Pancreas (tissue), 10 donors: ENCODE measurements around the gene MACROD2. TPM values are rescaled to one million over a fixed set of nuclear protein-coding genes. Genes with fewer than 3 reads are reported as not detected.
A peak's percentile ranks its signal among the peaks of the same experiment; 100 is the strongest.

Experiments
- ATAC-seq, 4 donors: fragments of 200-7000 bp; cut with Tn5 transposase; one replicate each; pipeline versions ENCODE4 v1.8.0 to v1.9.1; 2020; ENCODE audit warnings: mild to moderate bottlenecking in 4 of 4, moderate library complexity in 4 of 4
- DNase-seq, 6 donors: peaks; one replicate each; pipeline ENCODE4 v3.0.0-alpha.2; 2020
- FAIRE-seq: peaks from 2 replicates; lab custom pipeline; 2012; peaks lifted over from hg19 to GRCh38; lab: Jason Lieb, UNC
- H3K27ac ChIP-seq, 4 donors: fragments of 200-600 bp; sonication (generic); 1 replicate in 3 of 4; 2 replicates in 1 of 4; pipeline versions ENCODE4 v1.5.0 to v1.8.0; 2020
- H3K27me3 ChIP-seq, 4 donors: fragments of 200-600 bp; one replicate each; pipeline ENCODE4 v1.8.0; 2021
- H3K36me3 ChIP-seq, 3 donors: fragments of 200-600 bp; sonication (generic) in 1 of 3; one replicate each; pipeline versions ENCODE4 v1.5.0 to v1.8.0; 2020 to 2021
- H3K4me1 ChIP-seq, 3 donors: fragments of 200-600 bp; one replicate each; pipeline ENCODE4 v1.8.0; 2021
- H3K4me3 ChIP-seq, 4 donors: fragments of 200-600 bp; sonication (generic) in 2 of 4; one replicate each; pipeline versions ENCODE4 v1.5.0 to v1.8.0; 2020 to 2021
- H3K9me3 ChIP-seq, 4 donors: fragments of 200-600 bp; one replicate each; pipeline ENCODE4 v1.8.0; 2021
- CTCF ChIP-seq, 4 donors: fragments of 200-600 bp; sonication (generic) in 3 of 4; IDR thresholded peaks; one replicate each; pipeline versions ENCODE4 v1.5.0 to v1.8.0; 2021; ENCODE audit warnings: antibody characterized with exemption in 4 of 4
- WGBS, 2 donors: extraction: QIAGEN DNeasy Blood & Tissue Kit; methylation state at CpG; one replicate each; pipeline ENCODE4 v1.1.7; 2013; 5-methylcytosine and 5-hydroxymethylcytosine counted together
- intact Hi-C, 3 donors: fragments of 100-400 bp; cut with DNase I; formaldehyde crosslinking; loops; one replicate each; pipeline versions ENCODE4 v1.11.1 to v1.14.2; 2022
- polyA plus RNA-seq, 2 donors: library from polyadenylated mRNA; stranded (reverse); fragments of 200-250 nt; gene quantifications; one replicate each; pipeline ENCODE4 v1.2.3, GENCODE V29; 2013
- total RNA-seq, 6 donors: library from RNA; stranded (reverse); fragmentation: NEBNext Ultra II Directional in 4 of 6; extraction: Animal tissue kit (Norgen Biotek cat#: 25700) in 4 of 6; gene quantifications; one replicate each; pipeline versions ENCODE4 v1.2.1 to v1.2.4, GENCODE V29; 2021 to 2023
- donor health status: healthy with polysubstance abuse.
- donor health status: DM: no; HTN: no; CAD: no; lungs with moderate emphysema.
- donor health status: DM: no; HTN: no; CAD: no.
- donor health status: control.
- donor health status: control.
- donor health status: Bipolar disorder and iron deficiency.
- donor health status: DM: yes; HTN: yes; CAD: no.
- donor health status: DM: no; HTN: no; CAD: no.
- donor health status: DM: no; HTN: no; CAD: no.
- donor health status: DM: yes; HTN: yes; CAD: no.

The MACROD2 gene
- total and polyA plus RNA-seq, 8 donors: 1.7 to 4.9 (median 2.7) TPM

DNA sequence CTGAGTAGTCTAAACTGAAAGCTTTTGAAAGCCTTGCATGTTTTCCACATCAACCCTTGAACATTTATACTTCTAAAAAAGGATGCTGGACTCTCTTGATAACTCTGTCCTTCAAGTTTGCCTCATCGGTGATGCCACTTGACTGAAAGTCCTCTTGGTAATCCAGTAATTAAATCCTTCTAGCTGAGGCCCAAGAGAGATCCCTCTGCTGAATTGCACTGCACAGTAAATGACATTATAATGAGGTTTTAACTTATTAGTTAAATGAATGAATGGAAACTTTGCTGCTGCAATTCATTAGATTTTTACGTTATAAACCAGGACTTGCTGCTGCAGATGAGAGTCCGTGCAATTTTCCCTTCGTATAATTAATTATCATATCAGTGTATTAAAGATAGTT, 706.0 kb downstream of the MACROD2 start:
- no peak overlapping the region for H3K4me3 ChIP-seq
- H3K27ac ChIP-seq: no peak overlapping the region
- WGBS, 2 donors: 83 to 96% methylated on average over 4 of the region's 4 CpGs
- H3K9me3 ChIP-seq: no peaks in the 10 kb centered on the region
- no peak for DNase-seq
- H3K4me1 ChIP-seq: peaks cover 0 to 5% (median 0%) of the 10 kb centered on the region in 3 donors
- ATAC-seq: no peak
- intact Hi-C loops: no loop called here
- H3K27me3 ChIP-seq: no peaks in the 10 kb centered on the region
- no peak for TF ChIP-seq CTCF (IDR thresholded peaks at IDR 0.05)
- no peaks in the 10 kb centered on the region for H3K36me3 ChIP-seq
- FAIRE-seq: no peak

DNA sequence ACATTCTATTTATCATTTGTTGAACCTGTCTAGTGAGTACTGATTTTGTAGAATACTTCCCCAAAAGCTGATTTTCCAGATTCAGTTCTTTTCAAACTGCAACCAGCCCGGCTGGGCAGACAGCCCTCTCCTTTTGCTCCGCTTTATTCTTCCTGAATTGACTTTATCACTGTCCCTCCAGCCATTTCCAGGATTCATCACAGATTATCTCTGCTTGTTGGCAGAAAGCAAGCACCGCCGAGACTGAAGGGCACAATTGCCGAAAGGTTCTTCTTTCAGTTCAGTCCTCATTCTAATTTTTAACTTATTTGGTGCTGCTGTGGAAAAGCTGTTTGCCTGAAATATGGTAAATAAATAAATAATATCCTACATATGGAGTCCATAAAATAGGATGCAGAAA, 711.2 kb downstream of the MACROD2 start:
- H3K4me1 ChIP-seq: peaks cover 0 to 6% (median 0%) of the 10 kb centered on the region in 3 donors
- TF ChIP-seq CTCF (IDR thresholded peaks at IDR 0.05): no peak
- H3K27me3 ChIP-seq: no peaks in the 10 kb centered on the region
- no peak for FAIRE-seq
- no peak for ATAC-seq
- no peak overlapping the region for H3K27ac ChIP-seq
- H3K36me3 ChIP-seq: no peaks in the 10 kb centered on the region
- 80 to 92% methylated on average over 5 of the region's 5 CpGs for WGBS, 2 donors
- H3K9me3 ChIP-seq: no peaks in the 10 kb centered on the region
- H3K4me3 ChIP-seq: no peak overlapping the region
- intact Hi-C loops: no loop called here
- no peak for DNase-seq

DNA sequence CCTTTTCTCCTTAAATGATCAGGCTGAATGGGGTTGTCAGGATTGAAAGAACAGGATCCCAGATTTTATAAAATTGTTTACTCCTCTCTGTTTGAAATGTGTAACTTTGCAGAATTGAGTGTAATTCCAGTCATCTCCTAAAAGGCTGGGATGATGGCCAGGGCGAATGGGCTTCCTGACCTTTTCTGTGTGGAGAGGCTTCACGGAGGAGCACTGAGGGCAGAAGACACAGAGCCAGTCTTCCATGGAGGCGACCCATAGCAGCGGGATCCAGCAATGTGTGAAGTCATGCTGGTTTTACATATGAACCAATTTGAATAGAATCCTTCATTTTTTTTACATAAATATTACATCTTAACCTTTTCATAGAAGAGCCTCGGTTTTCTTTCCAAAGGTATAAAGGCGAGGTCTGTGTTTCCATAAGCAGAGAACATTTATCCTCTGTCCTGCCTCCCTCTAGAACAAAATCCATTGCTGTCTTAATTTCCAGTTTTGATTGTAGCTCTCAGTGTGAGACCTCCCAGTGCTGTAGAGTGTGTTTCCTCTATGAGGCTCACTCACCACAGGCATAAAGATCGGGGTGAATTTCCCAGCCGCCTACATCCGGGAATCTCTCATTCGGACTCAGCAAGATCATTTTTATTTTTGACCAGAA, 711.8 kb downstream of the MACROD2 start:
- no peak for DNase-seq
- Histone ChIP-seq H3K36me3 (no peaks in the 10 kb centered on the region), H3K9me3 (no peaks in the 10 kb centered on the region), H3K4me3 (no peak overlapping the region), H3K4me1 (peaks cover 0 to 9% (median 2%) of the 10 kb centered on the region in 3 donors), H3K27me3 (no peaks in the 10 kb centered on the region), H3K27ac (no peak overlapping the region)
- WGBS, 2 donors: 88 to 89% methylated on average over 10 of the region's 10 CpGs
- ATAC-seq: no peak
- TF ChIP-seq CTCF (IDR thresholded peaks at IDR 0.05): no peak
- intact Hi-C loops: no loop called here
- FAIRE-seq: no peak

DNA sequence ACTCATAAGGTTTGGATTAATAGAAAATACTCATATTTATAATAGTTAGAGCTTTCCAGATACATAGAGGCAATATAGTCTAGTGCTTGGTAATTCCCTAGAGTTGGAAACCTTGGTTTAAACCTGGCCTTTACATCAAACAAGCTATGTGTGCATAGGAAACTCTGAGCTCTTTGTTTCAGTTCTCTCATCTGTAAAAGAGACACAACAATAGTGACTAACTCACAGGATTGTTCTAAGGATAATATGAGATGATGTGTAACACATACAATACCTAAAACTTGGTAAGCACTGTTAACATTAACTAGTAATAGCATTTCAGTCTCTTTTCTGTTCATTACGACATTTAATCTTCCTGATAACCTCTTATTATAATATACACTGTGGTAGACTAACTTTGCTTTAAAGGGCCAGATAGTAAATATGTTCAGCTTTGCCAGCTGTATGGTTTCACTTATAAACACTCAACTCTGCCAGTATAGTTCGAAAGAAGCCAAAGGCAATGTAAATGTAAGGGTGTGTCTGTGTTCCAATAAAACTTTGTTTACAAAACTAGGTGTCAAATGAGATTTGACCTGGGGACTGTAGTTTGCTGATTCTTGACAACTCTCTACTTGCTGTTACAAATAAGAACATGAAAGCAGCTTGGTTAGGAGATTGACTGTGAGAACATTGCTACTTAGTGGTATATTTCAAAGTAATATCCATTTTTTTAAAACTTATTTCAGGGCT, 712.7 kb downstream of the MACROD2 start:
- Histone ChIP-seq H3K9me3 (no peaks in the 10 kb centered on the region), H3K27me3 (no peaks in the 10 kb centered on the region), H3K4me3 (no peak overlapping the region), H3K36me3 (no peaks in the 10 kb centered on the region), H3K27ac (no peak overlapping the region), H3K4me1 (peaks cover 0 to 18% (median 10%) of the 10 kb centered on the region in 3 donors)
- no peak for DNase-seq
- no peak for FAIRE-seq
- TF ChIP-seq CTCF (IDR thresholded peaks at IDR 0.05): no peak
- no peak for ATAC-seq
- intact Hi-C loops: no loop called here
- WGBS, 2 donors: 40 to 47% methylated on average over 2 of the region's 2 CpGs

GRCh38 chr20:14709439-14709838, 714.1 kb downstream of the MACROD2 start:
- H3K4me3 ChIP-seq: no peak overlapping the region
- FAIRE-seq (peak; percentile 64), DNase-seq (no peak), ATAC-seq (no peak)
- WGBS, 2 donors: 65 to 93% methylated on average over 2 of the region's 2 CpGs
- peaks cover 0 to 19% (median 10%) of the 10 kb centered on the region in 3 donors for H3K4me1 ChIP-seq
- TF ChIP-seq CTCF (IDR thresholded peaks at IDR 0.05): no peak
- no peaks in the 10 kb centered on the region for H3K9me3 ChIP-seq
- intact Hi-C loops: no loop called here
- H3K36me3 ChIP-seq: no peaks in the 10 kb centered on the region
- no peak overlapping the region for H3K27ac ChIP-seq
- no peaks in the 10 kb centered on the region for H3K27me3 ChIP-seq
